Gastrocnemius medialis (tissue), 4 donors: ENCODE results near the gene SPG11.

ENCODE experiments used
- CTCF ChIP-seq, 5 experiments: fragments of 450-650 bp in 3 of 5; fragments of 200-600 bp in 2 of 5; sonication (generic) in 2 of 5; IDR thresholded peaks in 4 of 5; conservative IDR thresholded peaks in 1 of 5; 1 replicate in 4 of 5; 2 replicates in 1 of 5; pipeline ENCODE4 v1.5.1; 2016 to 2019; ENCODE audit warnings: antibody characterized with exemption in 5 of 5, mild to moderate bottlenecking in 3 of 5, moderate library complexity in 3 of 5
- POLR2A ChIP-seq, 2 donors: fragments of 450-650 bp; IDR thresholded peaks; one replicate each; pipeline ENCODE4 v1.6.1; 2017; ENCODE audit warnings: antibody characterized with exemption in 2 of 2, mild to moderate bottlenecking in 2 of 2, moderate library complexity in 2 of 2

- TF ChIP-seq CTCF (IDR thresholded peaks at IDR 0.05 in 4 of 5, conservative IDR thresholded peaks at IDR 0.05 in 1 of 5) (no peak), POLR2A (IDR thresholded peaks at IDR 0.05) (no peak)
Measured at GRCh38 chr15:44568338-44568737, 95.1 kb downstream of the SPG11 start.
